K562 (cell line): Measurements from ENCODE around the gene MPRIP. TPM values are rescaled to one million over a fixed set of nuclear protein-coding genes. Genes with fewer than 3 reads are reported as not detected.
A peak's percentile ranks its signal among the peaks of the same experiment; 100 is the strongest.

Source experiments
- CBFA2T2 ChIP-seq: fragments of 450-650 bp; conservative IDR thresholded peaks from 2 replicates; pipeline ENCODE4 v1.6.1; 2017; ENCODE audit warnings: mild to moderate bottlenecking
- DMBX1 ChIP-seq: fragments of 250-450 bp; sonication (Bioruptor Pico); IDR thresholded peaks from 2 replicates; pipeline ENCODE4 v1.8.0; 2022; ENCODE audit warnings: inconsistent platforms, mild to moderate bottlenecking, moderate library complexity, borderline replicate concordance
- DPF2 ChIP-seq: fragments of 450-650 bp; IDR thresholded peaks from 2 replicates; pipeline ENCODE4 v1.6.1; 2016
- GABPB2 ChIP-seq: fragments of 250-450 bp; sonication (Bioruptor Pico); conservative IDR thresholded peaks from 2 replicates; pipeline ENCODE4 v1.5.1; 2021; ENCODE audit warnings: mild to moderate bottlenecking
- HLTF ChIP-seq: fragments of 450-650 bp; IDR thresholded peaks from 2 replicates; pipeline ENCODE4 v1.6.1; 2016
- NCOA4 ChIP-seq: fragments of 450-650 bp; IDR thresholded peaks from 2 replicates; pipeline ENCODE4 v1.6.1; 2018; ENCODE audit warnings: mild to moderate bottlenecking; ENCODE audit not compliant: partially characterized antibody
- PCBP1 ChIP-seq: fragments of 200-400 bp; formaldehyde crosslinking; IDR thresholded peaks from 2 replicates; pipeline ENCODE4 v1.6.1; 2018; ENCODE audit warnings: mild to moderate bottlenecking, low read depth, low read length; ENCODE audit not compliant: poor library complexity, severe bottlenecking
- PHF21A ChIP-seq: fragments of 450-650 bp; IDR thresholded peaks from 2 replicates; pipeline ENCODE4 v1.6.1; 2017; ENCODE audit warnings: low read depth, borderline replicate concordance
- POLR2A ChIP-seq: fragments of 450-650 bp; conservative IDR thresholded peaks from 2 replicates; pipeline ENCODE4 v1.6.1; 2016
- POLR2B ChIP-seq: fragments of 450-650 bp; IDR thresholded peaks from 2 replicates; pipeline ENCODE4 v1.6.1; 2018; ENCODE audit warnings: low read depth; ENCODE audit not compliant: partially characterized antibody
- PTTG1 ChIP-seq: fragments of 450-650 bp; IDR thresholded peaks from 2 replicates; pipeline ENCODE4 v1.6.1; 2016; ENCODE audit warnings: low read depth, mild to moderate bottlenecking, missing genetic modification characterization, missing compliant biosample characterization
- RAD21 ChIP-seq, 2 experiments: fragments of 250-450 bp in 1 of 2; fragments of 450-650 bp in 1 of 2; sonication (Bioruptor Pico) in 1 of 2; formaldehyde crosslinking in 1 of 2; IDR thresholded peaks in 1 of 2; conservative IDR thresholded peaks in 1 of 2; 2 replicates each; pipeline versions ENCODE4 v1.4.0 to v1.8.0; 2020 to 2022; ENCODE audit warnings: mild to moderate bottlenecking in 2 of 2, moderate library complexity in 1 of 2
- RFX1 ChIP-seq: fragments of 450-650 bp; IDR thresholded peaks from 2 replicates; pipeline ENCODE4 v1.6.1; 2016; ENCODE audit warnings: mild to moderate bottlenecking, moderate library complexity
- SMAD3 ChIP-seq: fragments of 450-650 bp; formaldehyde crosslinking; conservative IDR thresholded peaks from 2 replicates; pipeline ENCODE4 v1.4.0; 2020; ENCODE audit warnings: mild to moderate bottlenecking
- SMARCE1 ChIP-seq: fragments of 450-650 bp; IDR thresholded peaks from 2 replicates; pipeline ENCODE4 v1.7.1; 2016; ENCODE audit warnings: mild to moderate bottlenecking
- TRIM24 ChIP-seq, 2 experiments: fragments of 450-650 bp; IDR thresholded peaks; 2 replicates each; pipeline ENCODE4 v1.6.1; 2016
- U2AF2 ChIP-seq: fragments of 200-400 bp; formaldehyde crosslinking; optimal IDR thresholded peaks from 2 replicates; pipeline ENCODE3; 2017; ENCODE audit warnings: low read depth, mild to moderate bottlenecking, low read length
- ZNF224 ChIP-seq: sonication (generic); formaldehyde crosslinking; IDR thresholded peaks from 2 replicates; pipeline ENCODE4 v1.8.0; 2022; ENCODE audit warnings: mild to moderate bottlenecking, missing genetic modification reagents
- ZNF239 ChIP-seq: fragments of 250-450 bp; sonication (Bioruptor Pico); IDR thresholded peaks from 2 replicates; pipeline ENCODE4 v1.4.0; 2020; ENCODE audit warnings: mild to moderate bottlenecking
- ZNF354B ChIP-seq: fragments of 250-450 bp; sonication (Bioruptor Pico); IDR thresholded peaks from 2 replicates; pipeline ENCODE4 v1.4.0; 2020
- ZNF384 ChIP-seq: IDR thresholded peaks from 2 replicates; pipeline ENCODE4 v1.6.1; 2012; ENCODE audit warnings: low read depth, low read length, improper control_type of control experiment
- ZNF589 ChIP-seq: fragments of 200-800 bp; sonication (Bioruptor generic); IDR thresholded peaks from 2 replicates; pipeline ENCODE4 v1.6.1; 2016; ENCODE audit warnings: low read depth, missing genetic modification characterization, missing compliant biosample characterization
- polyA plus RNA-seq, 8 experiments: library from polyadenylated mRNA; depleted of rRNA in 4 of 8; stranded (reverse) in 5 of 8; unstranded in 3 of 8; fragments of >200 nt; fragmentation: Nextera tagmentation in 2 of 8; fragmentation: Illumina TruSeq in 1 of 8; extraction: Ambion mirVana in 2 of 8; extraction: Trizol in 1 of 8; gene quantifications; 2 replicates each; pipeline versions ENCODE4 v1.2.1 to v1.2.3, GENCODE V29; 2011 to 2014; ENCODE audit warnings: inconsistent platforms in 1 of 8, missing spikeins in 1 of 8
- total RNA-seq, 7 experiments: library from RNA; depleted of rRNA in 6 of 7; stranded (reverse); fragments of >200 nt in 6 of 7; fragmentation: Illumina TruSeq in 2 of 7; extraction: Trizol in 2 of 7; gene quantifications; 2 replicates each; pipeline versions ENCODE4 v1.2.1 to v1.2.3, GENCODE V29; 2011 to 2021; ENCODE audit warnings: low replicate concordance in 1 of 7
- TF ChIP-seq, protein P1 (sequence below): fragments of 200-400 bp; formaldehyde crosslinking; IDR thresholded peaks from 2 replicates; pipeline ENCODE4 v1.6.1; 2017; ENCODE audit warnings: mild to moderate bottlenecking, low read depth, low read length, moderate library complexity
- TF ChIP-seq, protein P2 (sequence below): fragments of 450-650 bp; IDR thresholded peaks from 2 replicates; pipeline ENCODE4 v1.6.1; 2016; ENCODE audit warnings: missing biosample characterization, missing genetic modification characterization
- TF ChIP-seq, protein P3 (sequence below): fragments of 450-650 bp; formaldehyde crosslinking; IDR thresholded peaks from 2 replicates; pipeline ENCODE4 v1.4.0; 2020; ENCODE audit warnings: mild to moderate bottlenecking, moderate library complexity
- TF ChIP-seq, protein P4 (sequence below): sonication (generic); formaldehyde crosslinking; IDR thresholded peaks from 2 replicates; pipeline ENCODE4 v1.8.1; 2023; ENCODE audit warnings: mild to moderate bottlenecking, missing genetic modification reagents, moderate library complexity

The MPRIP gene
- total and polyA plus RNA-seq, 9 of the 15 experiments (the other 6 are each of a cell fraction or from before 2014, with no cell fraction given), result 10.0 to 72.6 (median 30.1) TPM

DNA sequence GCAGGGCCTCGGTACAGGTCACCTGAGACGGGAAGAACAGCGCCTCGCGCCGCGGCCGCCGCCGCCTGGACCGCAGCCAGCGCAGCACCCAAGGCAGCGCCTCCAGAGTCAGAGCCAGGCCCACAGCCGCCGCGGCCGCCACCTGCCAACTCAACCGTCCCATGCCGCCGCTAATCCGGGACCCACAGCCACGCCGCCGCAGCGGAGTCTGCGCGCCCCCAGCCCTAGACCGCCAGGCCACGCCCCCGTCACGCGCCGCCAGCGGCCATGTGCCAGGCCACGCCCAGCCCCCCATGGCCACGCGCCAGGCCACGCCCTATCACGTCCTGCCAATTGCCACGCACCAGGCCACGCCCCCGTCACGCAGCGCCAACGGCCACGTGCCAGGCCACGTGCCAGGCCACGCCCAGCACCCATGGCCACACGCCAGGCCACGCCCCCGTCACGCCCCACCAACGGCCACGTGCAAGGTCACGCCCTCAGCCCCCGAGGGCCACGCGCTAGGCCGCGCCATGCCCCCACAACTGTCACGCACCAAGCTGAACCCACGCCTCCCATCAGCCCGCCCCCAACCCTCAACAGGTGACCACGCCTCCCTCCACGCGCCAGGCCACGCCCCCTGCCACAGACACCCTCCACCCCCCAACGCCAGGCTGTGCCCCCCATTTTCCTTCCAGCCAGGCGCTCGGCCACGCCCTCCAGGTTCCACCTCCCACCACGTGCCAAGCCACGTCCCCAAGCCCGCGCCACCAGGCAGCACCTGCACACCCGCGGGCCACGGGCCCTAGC, 164.1 kb downstream of the MPRIP start, which contains the start of gene PLD6 (continued):
- TF ChIP-seq SMAD3 (CRISPR knock-in tag) (no peak), GABPB2 (no peak), PCBP1 (peak; percentile 20), ZNF239 (CRISPR knock-in tag) (no peak), TRIM24 (IDR thresholded peaks at IDR 0.05) (peak in 1 of 2 experiments; percentile 32; a peak in 1 of 4 replicates), PHF21A (no peak), NCOA4 (no peak), CBFA2T2 (peak; percentile 58), RFX1 (no peak), RAD21 (CRISPR knock-in tag; conservative IDR thresholded peaks at IDR 0.05 in 1 of 2, IDR thresholded peaks at IDR 0.05 in 1 of 2) (no peak), POLR2A (peak; percentile 63; the same call in 1 of the 2 replicates), DPF2 (no peak), ZNF354B (CRISPR knock-in tag) (no peak), HLTF (no peak), SMARCE1 (no peak), ZNF224 (CRISPR knock-in tag) (no peak), DMBX1 (CRISPR knock-in tag) (no peak), ZNF384 (no peak; the same call in 1 of the 2 replicates), PTTG1 (tag) (no peak), POLR2B (no peak), U2AF2 (no peak), ZNF589 (CRISPR knock-in tag) (no peak)
- TF ChIP-seq, protein P1, sequence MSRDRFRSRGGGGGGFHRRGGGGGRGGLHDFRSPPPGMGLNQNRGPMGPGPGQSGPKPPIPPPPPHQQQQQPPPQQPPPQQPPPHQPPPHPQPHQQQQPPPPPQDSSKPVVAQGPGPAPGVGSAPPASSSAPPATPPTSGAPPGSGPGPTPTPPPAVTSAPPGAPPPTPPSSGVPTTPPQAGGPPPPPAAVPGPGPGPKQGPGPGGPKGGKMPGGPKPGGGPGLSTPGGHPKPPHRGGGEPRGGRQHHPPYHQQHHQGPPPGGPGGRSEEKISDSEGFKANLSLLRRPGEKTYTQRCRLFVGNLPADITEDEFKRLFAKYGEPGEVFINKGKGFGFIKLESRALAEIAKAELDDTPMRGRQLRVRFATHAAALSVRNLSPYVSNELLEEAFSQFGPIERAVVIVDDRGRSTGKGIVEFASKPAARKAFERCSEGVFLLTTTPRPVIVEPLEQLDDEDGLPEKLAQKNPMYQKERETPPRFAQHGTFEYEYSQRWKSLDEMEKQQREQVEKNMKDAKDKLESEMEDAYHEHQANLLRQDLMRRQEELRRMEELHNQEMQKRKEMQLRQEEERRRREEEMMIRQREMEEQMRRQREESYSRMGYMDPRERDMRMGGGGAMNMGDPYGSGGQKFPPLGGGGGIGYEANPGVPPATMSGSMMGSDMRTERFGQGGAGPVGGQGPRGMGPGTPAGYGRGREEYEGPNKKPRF, result no peak
- TF ChIP-seq, protein P2, sequence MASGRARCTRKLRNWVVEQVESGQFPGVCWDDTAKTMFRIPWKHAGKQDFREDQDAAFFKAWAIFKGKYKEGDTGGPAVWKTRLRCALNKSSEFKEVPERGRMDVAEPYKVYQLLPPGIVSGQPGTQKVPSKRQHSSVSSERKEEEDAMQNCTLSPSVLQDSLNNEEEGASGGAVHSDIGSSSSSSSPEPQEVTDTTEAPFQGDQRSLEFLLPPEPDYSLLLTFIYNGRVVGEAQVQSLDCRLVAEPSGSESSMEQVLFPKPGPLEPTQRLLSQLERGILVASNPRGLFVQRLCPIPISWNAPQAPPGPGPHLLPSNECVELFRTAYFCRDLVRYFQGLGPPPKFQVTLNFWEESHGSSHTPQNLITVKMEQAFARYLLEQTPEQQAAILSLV (tag), result no peak
- TF ChIP-seq, protein P3, sequence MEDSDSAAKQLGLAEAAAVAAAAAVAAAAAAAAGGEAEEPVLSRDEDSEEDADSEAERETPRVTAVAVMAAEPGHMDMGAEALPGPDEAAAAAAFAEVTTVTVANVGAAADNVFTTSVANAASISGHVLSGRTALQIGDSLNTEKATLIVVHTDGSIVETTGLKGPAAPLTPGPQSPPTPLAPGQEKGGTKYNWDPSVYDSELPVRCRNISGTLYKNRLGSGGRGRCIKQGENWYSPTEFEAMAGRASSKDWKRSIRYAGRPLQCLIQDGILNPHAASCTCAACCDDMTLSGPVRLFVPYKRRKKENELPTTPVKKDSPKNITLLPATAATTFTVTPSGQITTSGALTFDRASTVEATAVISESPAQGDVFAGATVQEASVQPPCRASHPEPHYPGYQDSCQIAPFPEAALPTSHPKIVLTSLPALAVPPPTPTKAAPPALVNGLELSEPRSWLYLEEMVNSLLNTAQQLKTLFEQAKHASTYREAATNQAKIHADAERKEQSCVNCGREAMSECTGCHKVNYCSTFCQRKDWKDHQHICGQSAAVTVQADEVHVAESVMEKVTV (CRISPR knock-in tag), result no peak
- TF ChIP-seq, protein P4, sequence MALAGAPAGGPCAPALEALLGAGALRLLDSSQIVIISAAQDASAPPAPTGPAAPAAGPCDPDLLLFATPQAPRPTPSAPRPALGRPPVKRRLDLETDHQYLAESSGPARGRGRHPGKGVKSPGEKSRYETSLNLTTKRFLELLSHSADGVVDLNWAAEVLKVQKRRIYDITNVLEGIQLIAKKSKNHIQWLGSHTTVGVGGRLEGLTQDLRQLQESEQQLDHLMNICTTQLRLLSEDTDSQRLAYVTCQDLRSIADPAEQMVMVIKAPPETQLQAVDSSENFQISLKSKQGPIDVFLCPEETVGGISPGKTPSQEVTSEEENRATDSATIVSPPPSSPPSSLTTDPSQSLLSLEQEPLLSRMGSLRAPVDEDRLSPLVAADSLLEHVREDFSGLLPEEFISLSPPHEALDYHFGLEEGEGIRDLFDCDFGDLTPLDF (CRISPR knock-in tag), result no peak
